H1 (cell line): ENCODE results near the gene RRP7A. TPM values are rescaled to one million over a fixed set of nuclear protein-coding genes. Genes with fewer than 3 reads are reported as not detected.

Source experiments
- CTCF ChIA-PET: fragments of 300-600 bp; sonication (Branson Sonifier 250); formaldehyde crosslinking; loops from one replicate; lab custom pipeline; 2021; ENCODE audit not compliant: partially characterized antibody; lab: Charles Lee
- POLR2A ChIA-PET: fragments of 300-600 bp; sonication (Branson Sonifier 250); formaldehyde crosslinking; loops from one replicate; lab custom pipeline; 2021; ENCODE audit warnings: inconsistent platforms; ENCODE audit not compliant: partially characterized antibody; lab: Charles Lee
- DNase-seq, 2 experiments: peaks; one replicate each; pipeline versions ENCODE4 v3.0.0 to v3.0.0-alpha.2; 2010 to 2022; ENCODE audit warnings: low spot score in 2 of 2, low read depth in 1 of 2, mixed read lengths in 1 of 2
- FAIRE-seq: peaks from 2 replicates; lab custom pipeline; 2011; peaks lifted over from hg19 to GRCh38; lab: Jason Lieb, UNC
- H2AFZ ChIP-seq: 2 replicates; pipeline ENCODE4 v1.8.1; 2012; ENCODE audit warnings: low read length, inconsistent platforms
- H2AK5ac ChIP-seq: 2 replicates; pipeline ENCODE4 v1.6.1; 2013; ENCODE audit warnings: low read depth, low read length
- H2BK120ac ChIP-seq: replicated peaks from 2 replicates; pipeline ENCODE3; 2013; ENCODE audit warnings: low read depth, low read length, inconsistent platforms
- H2BK12ac ChIP-seq: 2 replicates; pipeline ENCODE4 v1.6.1; 2013; ENCODE audit warnings: low read depth, low read length
- H2BK15ac ChIP-seq: 2 replicates; pipeline ENCODE4 v1.6.1; 2013; ENCODE audit warnings: low read length
- H2BK20ac ChIP-seq: 2 replicates; pipeline ENCODE4 v1.6.1; 2013; ENCODE audit warnings: low read length
- H2BK5ac ChIP-seq: 2 replicates; pipeline ENCODE4 v1.6.1; 2013; ENCODE audit warnings: low read depth, low read length
- H3K14ac ChIP-seq: 2 replicates; pipeline ENCODE4 v1.6.1; 2013; ENCODE audit warnings: inconsistent platforms; ENCODE audit not compliant: insufficient read length
- H3K18ac ChIP-seq: 2 replicates; pipeline ENCODE4 v1.6.1; 2013; ENCODE audit warnings: low read length; ENCODE audit errors: extremely low read depth
- H3K23ac ChIP-seq: 2 replicates; pipeline ENCODE4 v1.6.1; 2013; ENCODE audit warnings: inconsistent platforms; ENCODE audit not compliant: insufficient read length
- H3K23me2 ChIP-seq: 2 replicates; pipeline ENCODE4 v1.6.1; 2013; ENCODE audit warnings: low read depth, low read length
- H3K27ac ChIP-seq: 2 replicates; pipeline ENCODE4 v1.6.1; 2011; ENCODE audit warnings: low read depth, low read length, inconsistent platforms
- H3K27me3 ChIP-seq, 4 experiments: replicated peaks in 1 of 4; 1 replicate in 1 of 4; 2 replicates in 3 of 4; pipeline versions ENCODE4 v1.6.1 to v1.8.1; 2011 to 2013; ENCODE audit warnings: low read length in 3 of 4, mild to moderate bottlenecking in 3 of 4, inconsistent platforms in 2 of 4, mixed read lengths in 2 of 4, moderate library complexity in 1 of 4; ENCODE audit not compliant: control insufficient read depth in 3 of 4, insufficient read depth in 3 of 4; ENCODE audit errors: extremely low read depth in 1 of 4
- H3K36me3 ChIP-seq, 4 experiments: 2 replicates each; pipeline versions ENCODE4 v1.6.1 to v1.8.1; 2011 to 2013; ENCODE audit warnings: mild to moderate bottlenecking in 4 of 4, low read length in 3 of 4, moderate library complexity in 2 of 4, control low read depth in 1 of 4, inconsistent platforms in 1 of 4; ENCODE audit not compliant: insufficient read depth in 4 of 4, control insufficient read depth in 2 of 4
- H3K4ac ChIP-seq: replicated peaks from 2 replicates; pipeline ENCODE3; 2013; ENCODE audit warnings: low read length, low read depth, mixed read lengths, inconsistent platforms; ENCODE audit not compliant: insufficient read length
- H3K4me1 ChIP-seq, 4 experiments: replicated peaks in 1 of 4; 1 replicate in 1 of 4; 2 replicates in 3 of 4; pipeline versions ENCODE4 v1.6.1 to v1.8.1; 2011 to 2013; ENCODE audit warnings: low read length in 3 of 4, inconsistent platforms in 2 of 4, mixed read lengths in 1 of 4; ENCODE audit not compliant: insufficient read depth in 4 of 4, control insufficient read depth in 3 of 4
- H3K4me2 ChIP-seq, 2 experiments: 2 replicates each; pipeline versions ENCODE4 v1.6.1 to v1.8.1; 2011 to 2013; ENCODE audit warnings: low read depth in 2 of 2, low read length in 2 of 2, control low read depth in 1 of 2, inconsistent platforms in 1 of 2, mild to moderate bottlenecking in 1 of 2; ENCODE audit not compliant: insufficient read depth in 1 of 2
- H3K4me3 ChIP-seq, 4 experiments: fragments of 200-600, 300-600 bp in 1 of 4; sonication (generic), shearing (Covaris generic), sonication (Bioruptor Twin) in 1 of 4; 2 replicates each; pipeline versions ENCODE4 v1.5.1 to v1.8.1; 2011 to 2016; ENCODE audit warnings: low read length in 4 of 4, low read depth in 3 of 4, control low read depth in 2 of 4, inconsistent platforms in 2 of 4, mild to moderate bottlenecking in 2 of 4, mixed read lengths in 1 of 4, moderate library complexity in 1 of 4; ENCODE audit not compliant: insufficient read depth in 2 of 4; ENCODE audit errors: extremely low read depth in 1 of 4
- H3K56ac ChIP-seq: replicated peaks from 2 replicates; pipeline ENCODE3; 2013; ENCODE audit warnings: low read depth, mild to moderate bottlenecking, mixed read lengths, low read length, inconsistent platforms; ENCODE audit not compliant: insufficient read length
- H3K79me1 ChIP-seq: 2 replicates; pipeline ENCODE4 v1.6.1; 2013; ENCODE audit warnings: low read depth, low read length, control low read depth
- H3K79me2 ChIP-seq, 2 experiments: 2 replicates each; pipeline versions ENCODE4 v1.6.1 to v1.8.1; 2012 to 2013; ENCODE audit warnings: low read length in 2 of 2, mild to moderate bottlenecking in 2 of 2, inconsistent platforms in 1 of 2; ENCODE audit not compliant: insufficient read depth in 2 of 2, control insufficient read depth in 1 of 2
- H3K9ac ChIP-seq, 4 experiments: replicated peaks in 1 of 4; 1 replicate in 1 of 4; 2 replicates in 3 of 4; pipeline versions ENCODE4 v1.6.1 to v1.8.1; 2011 to 2013; ENCODE audit warnings: low read depth in 3 of 4, low read length in 3 of 4, control low read depth in 2 of 4, mild to moderate bottlenecking in 2 of 4, moderate library complexity in 2 of 4, inconsistent platforms in 1 of 4; ENCODE audit errors: extremely low read depth in 1 of 4
- H3K9me3 ChIP-seq, 2 experiments: 2 replicates each; pipeline versions ENCODE4 v1.6.1 to v1.8.1; 2012 to 2013; ENCODE audit warnings: mild to moderate bottlenecking in 2 of 2, moderate library complexity in 2 of 2, control low read depth in 1 of 2, inconsistent platforms in 1 of 2, low read depth in 1 of 2, low read length in 1 of 2, mixed read lengths in 1 of 2; ENCODE audit not compliant: insufficient read depth in 2 of 2
- H4K20me1 ChIP-seq, 2 experiments: replicated peaks in 1 of 2; 2 replicates each; pipeline versions ENCODE3 to v1.8.1; 2011 to 2013; ENCODE audit warnings: inconsistent platforms in 2 of 2, low read length in 2 of 2, mild to moderate bottlenecking in 1 of 2; ENCODE audit not compliant: insufficient read depth in 2 of 2, control insufficient read depth in 1 of 2
- H4K5ac ChIP-seq: 2 replicates; pipeline ENCODE4 v1.6.1; 2013; ENCODE audit warnings: low read length, low read depth, mixed read lengths, inconsistent platforms; ENCODE audit not compliant: insufficient read length
- H4K8ac ChIP-seq: 2 replicates; pipeline ENCODE4 v1.8.0; 2013; ENCODE audit warnings: mild to moderate bottlenecking, moderate library complexity, low read length, inconsistent platforms; ENCODE audit not compliant: insufficient read depth; ENCODE audit errors: extremely low read depth
- H4K91ac ChIP-seq: replicated peaks from 2 replicates; pipeline ENCODE3; 2013; ENCODE audit warnings: low read length, mixed read lengths, inconsistent platforms; ENCODE audit not compliant: insufficient read length
- BCL11A ChIP-seq, 2 experiments: IDR thresholded peaks; one replicate each; pipeline ENCODE4 v1.6.1; 2011; ENCODE audit warnings: low read depth in 2 of 2, low read length in 2 of 2, mild to moderate bottlenecking in 2 of 2
- CREB1 ChIP-seq: IDR thresholded peaks from 2 replicates; pipeline ENCODE4 v1.6.1; 2012; ENCODE audit warnings: inconsistent platforms
- HDAC2 ChIP-seq, 2 experiments: fragments of 300-600 bp in 1 of 2; sonication (generic) in 1 of 2; IDR thresholded peaks; 2 replicates each; pipeline ENCODE4 v1.6.1; 2011 to 2012; ENCODE audit warnings: low read depth in 2 of 2, low read length in 2 of 2, mild to moderate bottlenecking in 2 of 2, moderate library complexity in 2 of 2, borderline replicate concordance in 1 of 2, inconsistent platforms in 1 of 2
- HDAC6 ChIP-seq: IDR thresholded peaks from one replicate; pipeline ENCODE4 v1.7.1; 2012; ENCODE audit warnings: low read depth, mild to moderate bottlenecking, inconsistent platforms, low read length, moderate library complexity
- PHF8 ChIP-seq: fragments of 200-600 bp; sonication (generic); conservative IDR thresholded peaks from 2 replicates; pipeline ENCODE4 v1.7.1; 2012; ENCODE audit warnings: low read depth, mild to moderate bottlenecking, inconsistent platforms, low read length, moderate library complexity
- POU5F1 ChIP-seq: IDR thresholded peaks from 2 replicates; pipeline ENCODE4 v1.6.1; 2011; ENCODE audit warnings: low read depth, mild to moderate bottlenecking, low read length, moderate library complexity
- RBBP5 ChIP-seq: IDR thresholded peaks from 2 replicates; pipeline ENCODE4 v1.7.1; 2012; ENCODE audit warnings: low read depth, mild to moderate bottlenecking, inconsistent platforms, low read length, moderate library complexity, borderline replicate concordance
- SP4 ChIP-seq: IDR thresholded peaks from 2 replicates; pipeline ENCODE4 v1.6.1; 2012; ENCODE audit warnings: low read length, inconsistent platforms
- whole genome bisulfite sequencing, 2 experiments: shearing (Covaris generic) in 1 of 2; methylation state at CpG; one replicate each; pipeline versions ENCODE4 v1.1.6 to v1.1.7; 2013 to 2015; ENCODE audit warnings: low lambda C conversion rate in 2 of 2, mixed read lengths in 2 of 2, inconsistent platforms in 1 of 2, low coverage in 1 of 2, missing lambda C conversion rate in 1 of 2; ENCODE audit not compliant: insufficient replicate concordance in 2 of 2, insufficient coverage in 1 of 2, insufficient read length in 1 of 2; ENCODE audit errors: extremely low coverage in 1 of 2, missing lambda C conversion rate in 1 of 2; 5-methylcytosine and 5-hydroxymethylcytosine counted together
- polyA plus RNA-seq, 7 experiments: library from polyadenylated mRNA; depleted of rRNA in 3 of 7; stranded (reverse) in 5 of 7; unstranded in 2 of 7; fragments of >200 nt in 5 of 7; fragments of 200-250 nt in 2 of 7; gene quantifications; 1 replicate in 5 of 7; 2 replicates in 1 of 7; 4 replicates in 1 of 7; pipeline versions ENCODE4 v1.2.1 to v1.2.3, GENCODE V29; 2011 to 2013; ENCODE audit warnings: missing spikeins in 2 of 7, mixed read lengths in 2 of 7
- total RNA-seq: library from RNA; stranded (reverse); fragmentation: NEBNext Ultra II Directional; extraction: Animal tissue kit (Norgen Biotek cat#: 25700); gene quantifications from 2 replicates; pipeline ENCODE4 v1.2.1, GENCODE V29; 2021

Gene RRP7A
- total and polyA plus RNA-seq, 2 of the 8 experiments (the other 6 are each of a cell fraction or from before 2014, with no cell fraction given): 18.4 to 49.0 TPM

- H3K4me1 ChIP-seq: peaks cover 0 to 15% (median 7%) of the 10 kb centered on the region in 4 experiments; a peak in 6 of 7 replicates
- no peak overlapping the region for H2BK12ac ChIP-seq
- no peak for FAIRE-seq
- no peak overlapping the region for H3K23ac ChIP-seq
- H3K4me2 ChIP-seq: no peak overlapping the region
- POLR2A ChIA-PET: interaction anchor here (1.1 to 1.4 kb wide), 4 partner anchors 39 to 103 kb away, joined by 3 to 6 read pairs (median 4); partner anchors contain the start of gene POLDIP3
- H2BK20ac ChIP-seq: no peak overlapping the region
- H3K36me3 ChIP-seq: peaks cover 2 to 21% (median 11%) of the 10 kb centered on the region in 4 experiments; a peak in 6 of 8 replicates
- peaks cover 2 to 5% of the 10 kb centered on the region in 2 experiments for H4K20me1 ChIP-seq
- CTCF ChIA-PET: interaction anchor here (1.0 to 1.7 kb wide), 7 partner anchors 11 to 99 kb away, joined by 3 to 7 read pairs (median 3); no protein-coding TSS in a partner anchor
- WGBS, 2 experiments: 91% methylated on average over 10 of the region's 10 CpGs; no CpG with 5 or more reads in 1 of the 2 experiments
- H2BK15ac ChIP-seq: no peak overlapping the region
- H3K56ac ChIP-seq: no peak overlapping the region
- H3K14ac ChIP-seq: no peak overlapping the region
- no peak overlapping the region for H3K4ac ChIP-seq
- H3K23me2 ChIP-seq: no peaks in the 10 kb centered on the region
- no peaks in the 10 kb centered on the region; a peak in 1 of 4 replicates for H3K79me2 ChIP-seq
- no peak overlapping the region for H3K27ac ChIP-seq
- no peak overlapping the region for H2BK5ac ChIP-seq
- no peak overlapping the region; the same call in 1 of the 2 replicates for H3K18ac ChIP-seq
- no peak overlapping the region for H4K8ac ChIP-seq
- DNase-seq: no peak
- no peak overlapping the region for H2AK5ac ChIP-seq
- H3K4me3 ChIP-seq: no peak overlapping the region
- no peaks in the 10 kb centered on the region for H3K9me3 ChIP-seq
- no peaks in the 10 kb centered on the region for H3K27me3 ChIP-seq
- H3K79me1 ChIP-seq: no peaks in the 10 kb centered on the region
- H4K5ac ChIP-seq: no peak overlapping the region
- H4K91ac ChIP-seq: no peak overlapping the region
- no peak overlapping the region for H2AFZ ChIP-seq
- H3K9ac ChIP-seq: no peak overlapping the region
- no peak overlapping the region for H2BK120ac ChIP-seq
- no peak for TF ChIP-seq SP4
- TF ChIP-seq PHF8: no peak
- TF ChIP-seq CREB1: no peak
- TF ChIP-seq HDAC2 (IDR thresholded peaks at IDR 0.05; ENCODE audit: borderline replicate concordance in 1 of 2, low read depth in 2 of 2, low read length in 2 of 2): no peak
- TF ChIP-seq POU5F1: no peak
- no peak for TF ChIP-seq RBBP5
- TF ChIP-seq BCL11A (IDR thresholded peaks at IDR 0.05; ENCODE audit: low read depth in 2 of 2, low read length in 2 of 2): no peak
- no peak for TF ChIP-seq HDAC6
Measured at GRCh38 chr22:42511401-42511891, 8.2 kb downstream of the RRP7A start.
